Measurements from ENCODE around the gene KCNJ2. TPM values are rescaled to one million over a fixed set of nuclear protein-coding genes. Genes with fewer than 3 reads are reported as not detected.

KCNJ2 gene
- total RNA-seq, 1 experiment from 2014 or later = 0.15 TPM

- Histone ChIP-seq H3K23me2 (ENCODE audit: insufficient read length, low read depth, low read length, poor library complexity, severe bottlenecking) (peaks cover 17% of the 10 kb centered on the region), H2BK5ac (ENCODE audit: insufficient read length, low read length) (no peak overlapping the region), H3K27me3 (ENCODE audit: insufficient read depth, low read length) (peaks cover 5% of the 10 kb centered on the region; the same call in 1 of the 2 replicates), H4K20me1 (ENCODE audit: control insufficient read depth, insufficient read depth, insufficient read length) (no peaks in the 10 kb centered on the region), H3K79me2 (ENCODE audit: insufficient read depth, low read length) (no peaks in the 10 kb centered on the region), H2BK15ac (ENCODE audit: low read depth, low read length) (no peak overlapping the region), H3K14ac (ENCODE audit: insufficient read depth, low read length) (no peak overlapping the region), H3T11ph (ENCODE audit: low read length) (no peak overlapping the region), H2BK20ac (ENCODE audit: low read depth, low read length, poor library complexity, severe bottlenecking) (no peak overlapping the region), H3K23ac (ENCODE audit: insufficient read length, low read depth, low read length) (no peak overlapping the region), H3K27ac (ENCODE audit: insufficient read length, low read depth, low read length) (no peak overlapping the region), H2AK5ac (ENCODE audit: insufficient read length, low read length) (no peak overlapping the region), H3K4me1 (ENCODE audit: insufficient read depth, low read length) (no peaks in the 10 kb centered on the region; the same call in 1 of the 2 replicates), H3K4ac (ENCODE audit: low read depth, low read length) (no peak overlapping the region), H2BK12ac (ENCODE audit: insufficient read length, low read depth, low read length) (no peak overlapping the region), H4K91ac (ENCODE audit: insufficient read length, low read depth, low read length) (no peak overlapping the region), H3K79me1 (ENCODE audit: insufficient read depth, low read depth, low read length, poor library complexity, severe bottlenecking) (no peaks in the 10 kb centered on the region), H4K5ac (ENCODE audit: insufficient read length, low read depth, low read length) (no peak overlapping the region), H3K9ac (ENCODE audit: extremely low read depth, insufficient read length, low read length) (no peak overlapping the region), H3K56ac (ENCODE audit: insufficient read length, low read depth, low read length) (no peak overlapping the region), H3K18ac (ENCODE audit: insufficient read length, low read depth, low read length) (no peak overlapping the region), H2BK120ac (ENCODE audit: low read depth, low read length, poor library complexity, severe bottlenecking) (no peak overlapping the region), H2AFZ (ENCODE audit: low read length) (no peak overlapping the region), H3K9me3 (ENCODE audit: control insufficient read depth, low read depth, low read length) (no peaks in the 10 kb centered on the region), H4K8ac (replicated peaks; ENCODE audit: insufficient read length, low read depth, low read length) (no peak overlapping the region), H3K4me2 (ENCODE audit: insufficient read depth, insufficient read length, low read length) (no peak overlapping the region)
- Mint-ChIP-seq H3K9me3 (no peaks in the 10 kb centered on the region), H3K27me3 (ENCODE audit: low read depth) (peaks cover 46% of the 10 kb centered on the region), H3K4me3 (peak overlapping the region in 1 of 2 experiments; percentile 51; a peak in 1 of 5 replicates), H3K36me3 (ENCODE audit: insufficient read depth in 1 of 3, low read depth in 3 of 3) (0 out of 7 replicates have a peak, but pooled peaks cover 0 to 6% (median 0%) of the 10 kb centered on the region in 3 experiments), H3K27ac (no peak overlapping the region), H3K4me1 (peaks cover 15 to 17% of the 10 kb centered on the region in 2 experiments)
- no peak for DNase-seq
- WGBS (ENCODE audit: extremely low coverage, insufficient read length, low lambda C conversion rate) = no CpG with 5 or more reads among the region's 5 CpGs
- no peak for TF ChIP-seq CTCF (conservative IDR thresholded peaks at IDR 0.05)
Measured at GRCh38 chr17:70171159-70171558, 1.8 kb downstream of the KCNJ2 start.

Data from H9 (cell line).